MM.1S (cell line): ENCODE results near the gene ACKR4.

Experiments
- EZH2phosphoT487 ChIP-seq: fragments of 300-600 bp; sonication (generic); IDR thresholded peaks from 2 replicates; pipeline ENCODE4 v1.6.1; 2018; ENCODE audit warnings: antibody characterized with exemption, low read length
- TF ChIP-seq, protein P1 (sequence below): fragments of 300-600 bp; sonication (generic); IDR thresholded peaks from 2 replicates; pipeline ENCODE4 v1.5.1; 2016; ENCODE audit warnings: antibody characterized with exemption, low read length, mixed read lengths

DNA sequence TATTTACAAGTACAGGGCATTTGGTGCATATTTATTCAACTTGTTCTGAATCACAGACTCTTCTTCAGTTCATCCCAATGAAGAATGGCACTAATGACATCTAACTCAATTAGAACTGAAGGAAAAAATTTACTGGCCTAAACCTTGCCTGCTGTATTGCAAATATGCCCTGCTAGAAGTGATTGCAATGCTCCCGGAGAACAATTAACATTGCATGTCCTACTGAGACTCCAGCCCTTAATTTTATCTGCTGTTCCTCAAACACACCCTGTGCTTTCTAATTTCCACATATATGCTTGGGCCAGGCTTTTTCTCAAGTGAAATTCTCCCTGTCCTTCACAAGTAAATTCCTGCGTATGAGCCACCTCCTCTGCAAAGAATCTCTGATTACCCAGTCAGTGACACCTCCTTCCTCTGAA is 8.3 kb downstream of the ACKR4 start:
- TF ChIP-seq, protein P1, sequence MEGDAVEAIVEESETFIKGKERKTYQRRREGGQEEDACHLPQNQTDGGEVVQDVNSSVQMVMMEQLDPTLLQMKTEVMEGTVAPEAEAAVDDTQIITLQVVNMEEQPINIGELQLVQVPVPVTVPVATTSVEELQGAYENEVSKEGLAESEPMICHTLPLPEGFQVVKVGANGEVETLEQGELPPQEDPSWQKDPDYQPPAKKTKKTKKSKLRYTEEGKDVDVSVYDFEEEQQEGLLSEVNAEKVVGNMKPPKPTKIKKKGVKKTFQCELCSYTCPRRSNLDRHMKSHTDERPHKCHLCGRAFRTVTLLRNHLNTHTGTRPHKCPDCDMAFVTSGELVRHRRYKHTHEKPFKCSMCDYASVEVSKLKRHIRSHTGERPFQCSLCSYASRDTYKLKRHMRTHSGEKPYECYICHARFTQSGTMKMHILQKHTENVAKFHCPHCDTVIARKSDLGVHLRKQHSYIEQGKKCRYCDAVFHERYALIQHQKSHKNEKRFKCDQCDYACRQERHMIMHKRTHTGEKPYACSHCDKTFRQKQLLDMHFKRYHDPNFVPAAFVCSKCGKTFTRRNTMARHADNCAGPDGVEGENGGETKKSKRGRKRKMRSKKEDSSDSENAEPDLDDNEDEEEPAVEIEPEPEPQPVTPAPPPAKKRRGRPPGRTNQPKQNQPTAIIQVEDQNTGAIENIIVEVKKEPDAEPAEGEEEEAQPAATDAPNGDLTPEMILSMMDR, result no peak
- no peak for TF ChIP-seq EZH2phosphoT487
